Motor neuron (in vitro differentiated cells): ENCODE results near the gene DNAJC15. TPM values are rescaled to one million over a fixed set of nuclear protein-coding genes. Genes with fewer than 3 reads are reported as not detected.
A peak's percentile ranks its signal among the peaks of the same experiment; 100 is the strongest.

Experiments
- ATAC-seq, 8 experiments: fragments of 200-7000 bp; cut with Tn5 transposase; replicated peaks in 6 of 8; 2 replicates each; pipeline ENCODE4 v1.8.0; 2021; ENCODE audit warnings: mild to moderate bottlenecking in 8 of 8, moderate library complexity in 8 of 8
- H3K27ac ChIP-seq, 2 donors: fragments of 250-450 bp; sonication (Bioruptor Pico); 2 replicates each; pipeline ENCODE4 v1.9.0; 2021; ENCODE audit warnings: antibody characterized with exemption in 2 of 2, mild to moderate bottlenecking in 2 of 2, moderate library complexity in 1 of 2
- H3K4me1 ChIP-seq, 2 donors: fragments of 250-450 bp; sonication (Bioruptor Pico); replicated peaks in 1 of 2; 2 replicates each; pipeline ENCODE4 v1.6.1; 2021; ENCODE audit warnings: antibody characterized with exemption in 2 of 2, mild to moderate bottlenecking in 2 of 2, moderate library complexity in 1 of 2
- H3K4me3 ChIP-seq, 5 donors: fragments of 250-450 bp; sonication (Bioruptor Pico); 2 replicates each; pipeline ENCODE4 v1.9.0; 2021; ENCODE audit warnings: antibody characterized with exemption in 5 of 5, mild to moderate bottlenecking in 5 of 5, moderate library complexity in 4 of 5
- WGBS, 10 experiments: fragments of 450-650 bp; shearing (Covaris generic); methylation state at CpG; one replicate each; pipeline ENCODE4 v1.0.0; 2022; 5-methylcytosine and 5-hydroxymethylcytosine counted together
- in situ Hi-C, 9 experiments: fragments of 400-800 bp; cut with MboI; loops; one replicate each; pipeline ENCODE4 v1.15.0; 2021; ENCODE audit warnings: low sequenced_read_pairs in 9 of 9, low pct_unique_long_range_greater_than_20kb in 2 of 9; ENCODE audit not compliant: unreplicated experiment in 9 of 9
- total RNA-seq, 8 experiments: library from RNA; unstranded; fragments of 300-600 nt; gene quantifications; 2 replicates each; pipeline versions ENCODE4 v1.2.3 to v1.2.4, GENCODE V29; 2022

The DNAJC15 gene
- total RNA-seq, 8 experiments from 2014 or later: 0.13 to 14.4 (median 1.9) TPM

DNA sequence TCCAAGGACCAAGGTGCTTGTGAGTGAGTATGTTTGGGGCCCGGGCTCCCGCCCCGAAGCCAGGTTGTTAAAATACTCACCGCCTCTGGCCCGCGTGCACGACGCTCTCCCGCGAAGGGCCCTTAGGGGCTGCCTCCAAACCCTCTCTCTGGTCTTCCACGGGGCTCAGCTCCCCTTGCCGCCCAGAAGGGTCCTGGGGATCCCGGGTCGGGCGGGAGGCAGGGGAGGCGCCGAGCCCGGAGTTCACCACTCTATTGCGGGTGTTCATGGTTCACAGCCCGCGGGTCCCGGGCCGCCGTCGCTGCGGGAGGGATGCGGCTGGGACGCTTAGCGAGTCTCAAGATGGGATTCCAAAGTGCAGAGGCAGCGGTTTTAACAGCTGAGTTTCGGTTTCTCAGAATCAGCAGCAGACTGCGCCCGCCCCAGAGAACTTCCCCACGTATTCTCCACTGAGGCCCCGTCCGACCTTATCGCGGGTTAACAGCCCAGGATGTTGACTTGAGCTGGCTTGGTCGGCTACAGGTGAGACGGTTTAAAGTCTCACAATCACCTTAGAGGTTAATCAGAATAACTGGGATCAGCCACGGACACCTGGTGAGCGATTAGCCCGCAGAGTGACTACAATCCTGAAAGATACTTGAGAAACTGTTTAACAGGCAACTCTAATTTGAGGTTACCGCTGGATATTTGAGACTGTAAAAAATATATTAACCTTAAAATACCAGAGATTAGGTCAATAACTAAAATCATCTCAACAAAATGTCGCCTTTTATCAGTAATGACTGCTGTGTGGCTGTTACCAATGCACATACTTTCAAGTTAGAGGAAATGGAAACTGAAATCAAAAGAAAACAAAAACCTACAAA lies 31.3 kb upstream of the DNAJC15 start, which contains the start of gene EPSTI1:
Gene EPSTI1, minus strand, starts transcription at position 344 of the 866 bp plus-strand sequence. Its CDS starts 76 bp downstream, at position 268.
- in situ Hi-C loops: no loop called here
- H3K4me1 ChIP-seq: peaks cover 12 to 14% of the 10 kb centered on the region in 2 donors
- WGBS, 10 experiments: 3 to 100% (median 37%) methylated on average over 1 to 24 of the region's 45 CpGs; no CpG with 5 or more reads in 1 of the 10 experiments
- ATAC-seq: peak in 7 of 8 experiments; percentile 17 to 94 (median 42)
- H3K27ac ChIP-seq: no peak within 1 kb of the TSS
- peak within 1 kb of the TSS in 3 of 5 donors; percentile 10 to 20 (median 17) for H3K4me3 ChIP-seq

DNA sequence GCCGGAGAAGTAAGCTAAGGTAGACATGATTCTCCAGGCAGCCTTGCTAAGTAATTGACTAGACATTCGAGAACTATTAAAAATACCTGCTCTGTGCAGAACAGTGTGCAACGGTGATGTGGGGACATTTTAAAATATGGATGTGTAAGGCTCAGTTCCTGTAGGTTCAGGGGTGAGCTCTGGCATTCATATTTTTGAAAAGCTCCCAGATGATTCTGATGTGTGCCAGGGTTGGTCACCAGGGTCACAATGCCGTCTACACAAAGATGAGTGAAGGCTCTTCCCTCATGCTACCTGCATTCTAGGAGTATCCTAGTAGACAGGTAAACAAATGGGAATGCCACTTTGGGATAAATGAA lies 30.6 kb upstream of the DNAJC15 start:
- H3K4me3 ChIP-seq: no peak overlapping the region
- no peak for ATAC-seq
- in situ Hi-C loops: no loop called here
- 82 to 100% (median 96%) methylated on average over 1 to 4 of the region's 4 CpGs; no CpG with 5 or more reads in 1 of the 10 experiments for WGBS, 10 experiments
- H3K4me1 ChIP-seq: peaks cover 12 to 14% of the 10 kb centered on the region in 2 donors
- H3K27ac ChIP-seq: no peak overlapping the region

DNA sequence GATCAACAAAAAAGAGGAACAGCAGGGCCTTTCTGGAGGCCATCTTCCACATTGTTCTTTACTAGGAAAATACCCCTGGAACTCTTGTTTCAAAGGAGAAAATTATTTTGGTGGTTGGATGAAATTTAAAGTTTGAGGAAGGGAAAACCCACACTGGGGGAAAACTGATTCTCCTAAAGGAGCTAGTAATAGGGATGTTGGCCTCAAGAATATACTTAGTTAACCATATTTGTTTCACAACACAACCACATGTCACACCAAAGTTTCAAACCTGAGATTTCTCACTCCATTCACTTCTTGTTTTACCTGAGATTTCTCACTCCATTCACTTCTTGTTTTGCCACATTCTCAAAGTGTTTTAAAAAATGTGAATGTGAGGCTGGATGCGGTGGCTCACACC lies 28.5 kb upstream of the DNAJC15 start:
- Histone ChIP-seq H3K4me1 (peaks cover 12 to 14% of the 10 kb centered on the region in 2 donors), H3K4me3 (no peak overlapping the region), H3K27ac (no peak overlapping the region)
- in situ Hi-C loops: no loop called here
- 100% methylated on average over 1 of the region's 1 CpG; no CpG with 5 or more reads in 7 of the 10 experiments for WGBS, 10 experiments
- ATAC-seq: no peak

- H3K4me3 ChIP-seq: no peak overlapping the region
- H3K4me1 ChIP-seq: peaks cover 3 to 6% of the 10 kb centered on the region in 2 donors
- 20 to 100% (median 67%) methylated on average over 1 to 3 of the region's 3 CpGs; no CpG with 5 or more reads in 3 of the 10 experiments for WGBS, 10 experiments
- H3K27ac ChIP-seq: no peak overlapping the region
- peak in 2 of 8 experiments; percentile 12 to 27 for ATAC-seq
- in situ Hi-C loops: no loop called here
Measured at GRCh38 chr13:42996584-42996983, 26.8 kb upstream of the DNAJC15 start.

DNA sequence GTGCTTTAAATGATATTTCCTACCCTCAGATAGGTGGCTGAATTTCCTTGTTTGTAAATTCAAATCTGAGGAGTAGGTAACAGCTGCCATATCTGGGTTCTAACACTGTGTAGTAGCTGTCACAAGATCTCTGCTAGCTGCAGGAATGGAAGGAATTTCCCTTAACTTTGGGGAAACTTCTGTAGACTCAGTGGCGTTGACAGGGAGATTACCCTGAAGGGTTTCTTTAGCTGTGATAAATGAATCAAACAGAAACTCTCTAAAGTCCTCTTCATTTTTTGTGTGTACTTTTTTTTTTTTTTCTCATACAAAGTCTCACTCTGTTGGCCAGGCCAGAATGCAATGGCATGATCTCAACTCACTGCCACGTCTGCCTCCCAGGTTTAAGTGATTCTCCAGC lies 26.0 kb upstream of the DNAJC15 start:
- in situ Hi-C loops: no loop called here
- ATAC-seq: peak in 1 of 8 experiments; percentile 30
- H3K27ac ChIP-seq: no peak overlapping the region
- WGBS, 10 experiments: 50 to 100% (median 95%) methylated on average over 1 to 2 of the region's 2 CpGs; no CpG with 5 or more reads in 4 of the 10 experiments
- peaks cover under 1% of the 10 kb centered on the region in 2 donors for H3K4me1 ChIP-seq
- H3K4me3 ChIP-seq: no peak overlapping the region

- H3K4me1 ChIP-seq: no peaks in the 10 kb centered on the region
- H3K4me3 ChIP-seq: no peak overlapping the region
- no peak overlapping the region for H3K27ac ChIP-seq
- 18 to 71% (median 57%) methylated on average over 1 to 2 of the region's 2 CpGs; no CpG with 5 or more reads in 5 of the 10 experiments for WGBS, 10 experiments
- in situ Hi-C loops: no loop called here
- ATAC-seq: no peak
Measured at GRCh38 chr13:42999491-42999890, 23.9 kb upstream of the DNAJC15 start.

- 50 to 100% (median 73%) methylated on average over 2 to 4 of the region's 4 CpGs; no CpG with 5 or more reads in 1 of the 10 experiments for WGBS, 10 experiments
- ATAC-seq: no peak
- in situ Hi-C loops: no loop called here
- Histone ChIP-seq H3K4me1 (no peaks in the 10 kb centered on the region), H3K27ac (no peak overlapping the region), H3K4me3 (no peak overlapping the region)
Measured at GRCh38 chr13:43000676-43001075, 22.7 kb upstream of the DNAJC15 start.

GRCh38 chr13:43002021-43002420 lies 21.4 kb upstream of the DNAJC15 start:
- no peak overlapping the region for H3K4me3 ChIP-seq
- no peak overlapping the region for H3K27ac ChIP-seq
- H3K4me1 ChIP-seq: no peaks in the 10 kb centered on the region
- in situ Hi-C loops: no loop called here
- 60 to 100% (median 100%) methylated on average over 1 to 2 of the region's 2 CpGs; no CpG with 5 or more reads in 1 of the 10 experiments for whole genome bisulfite sequencing, 10 experiments
- ATAC-seq: no peak

DNA sequence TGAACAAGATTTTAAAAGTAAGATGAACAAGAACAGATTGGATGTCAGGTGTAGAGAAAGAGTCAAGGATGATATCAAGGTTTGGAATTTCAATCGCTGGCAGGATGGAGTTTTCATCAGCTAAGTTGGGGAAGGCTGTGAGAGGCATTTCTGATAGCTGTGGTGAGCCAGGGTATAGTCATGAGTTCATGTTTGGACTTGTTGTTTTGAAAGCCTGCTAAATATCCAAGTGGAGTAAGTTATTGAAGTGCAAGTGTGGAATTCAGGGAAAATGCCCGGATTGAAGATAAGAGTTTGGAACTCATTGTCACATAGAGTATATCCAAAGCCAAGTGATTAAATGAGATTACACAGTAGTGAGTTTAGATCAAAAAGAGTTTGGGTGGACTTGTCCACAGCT lies 20.4 kb upstream of the DNAJC15 start:
- in situ Hi-C loops: no loop called here
- Histone ChIP-seq H3K4me3 (no peak overlapping the region), H3K4me1 (no peaks in the 10 kb centered on the region), H3K27ac (no peak overlapping the region)
- ATAC-seq: no peak
- 83 to 100% (median 94%) methylated on average over 1 to 2 of the region's 2 CpGs; no CpG with 5 or more reads in 2 of the 10 experiments for WGBS, 10 experiments

- H3K4me1 ChIP-seq: no peaks in the 10 kb centered on the region
- H3K4me3 ChIP-seq: no peak overlapping the region
- no peak overlapping the region for H3K27ac ChIP-seq
- 90 to 100% (median 93%) methylated on average over 1 to 5 of the region's 6 CpGs; no CpG with 5 or more reads in 4 of the 10 experiments for WGBS, 10 experiments
- no peak for ATAC-seq
- in situ Hi-C loops: no loop called here
Measured at GRCh38 chr13:43003729-43004128, 19.7 kb upstream of the DNAJC15 start.

GRCh38 chr13:43005460-43006236 lies 17.7 kb upstream of the DNAJC15 start:
- ATAC-seq: no peak
- in situ Hi-C loops: no loop called here
- 48 to 100% (median 92%) methylated on average over 1 to 3 of the region's 3 CpGs; no CpG with 5 or more reads in 1 of the 10 experiments for WGBS, 10 experiments
- Histone ChIP-seq H3K27ac (no peak overlapping the region), H3K4me1 (no peaks in the 10 kb centered on the region), H3K4me3 (no peak overlapping the region)

- Histone ChIP-seq H3K27ac (no peak overlapping the region), H3K4me3 (no peak overlapping the region), H3K4me1 (no peaks in the 10 kb centered on the region)
- in situ Hi-C loops: no loop called here
- 0 to 79% (median 50%) methylated on average over 1 to 3 of the region's 3 CpGs for WGBS, 10 experiments
- peak in 1 of 8 experiments; percentile 44 for ATAC-seq
Measured at GRCh38 chr13:43006893-43007631, 16.3 kb upstream of the DNAJC15 start.
